ENCODE measurements around the gene S100A12. TPM values are rescaled to one million over a fixed set of nuclear protein-coding genes. Genes with fewer than 3 reads are reported as not detected.

S100A12 gene
- total RNA-seq, 1 donor from 2014 or later: 77.2 TPM

DNA sequence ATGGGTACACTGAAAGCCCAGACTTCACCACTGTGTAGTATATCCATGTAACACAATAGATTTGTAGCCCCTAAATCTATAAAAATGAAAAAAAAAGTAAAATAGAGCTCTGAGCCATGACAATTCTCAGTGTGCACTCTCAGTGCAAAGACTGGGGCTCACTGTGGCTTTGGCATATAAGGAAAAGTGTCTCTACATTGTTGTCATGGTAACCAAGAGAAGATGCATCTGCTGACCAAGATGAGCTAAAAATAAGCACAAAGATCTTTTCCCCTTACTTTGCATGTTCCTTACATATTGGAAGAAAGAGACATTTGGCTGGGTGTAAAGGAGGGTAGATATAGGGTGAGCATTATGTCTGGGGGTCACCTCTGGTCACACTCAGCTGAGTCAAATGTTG is 38.8 kb downstream of the S100A12 start:
- DNase-seq (ENCODE audit: low spot score): no peak

DNA sequence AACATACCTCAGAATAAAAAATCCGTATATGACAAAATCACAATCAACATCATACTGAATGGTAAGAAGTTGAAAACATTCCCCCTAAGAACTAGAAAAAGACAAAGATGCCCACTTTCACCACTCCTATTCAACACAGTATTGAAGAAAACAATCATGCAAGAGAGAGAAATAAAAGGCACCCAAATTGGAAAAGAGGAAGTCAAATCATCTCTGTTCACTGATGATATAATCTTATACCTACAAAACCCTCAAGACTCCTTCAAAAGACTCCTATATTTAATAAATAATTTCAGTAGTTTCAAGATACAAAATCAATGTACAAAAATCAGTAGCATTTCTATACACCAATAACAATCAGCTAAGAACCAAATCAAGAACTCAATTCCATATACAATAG is 41.5 kb downstream of the S100A12 start:
- no peak for DNase-seq (ENCODE audit: low spot score)

DNA sequence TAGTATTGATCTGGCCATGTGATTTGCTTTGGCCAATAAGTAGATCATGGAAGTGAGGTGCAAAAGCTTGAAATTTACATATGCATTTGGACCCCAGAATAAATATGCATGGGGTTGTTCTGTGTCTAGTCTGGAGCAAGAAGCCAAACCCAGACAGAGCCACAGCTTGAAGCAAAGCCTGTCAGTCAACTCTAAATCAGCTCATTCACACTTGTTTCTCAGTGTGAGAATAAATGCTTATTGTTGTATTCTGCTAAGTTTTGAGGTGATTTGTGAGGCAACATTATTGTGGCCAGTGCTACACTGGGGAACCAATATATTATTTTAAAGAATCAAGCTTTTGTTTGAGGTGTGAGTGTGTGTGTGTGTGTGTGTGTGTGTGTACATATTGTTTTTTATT is 50.5 kb downstream of the S100A12 start:
- no peak for DNase-seq (ENCODE audit: low spot score)

Other genes with a start within 250 kb of the S100A12 start
- not detected for gene SPRR2G, start 224.7 kb downstream of the S100A12 start, total RNA-seq
- not detected for gene LELP1, start 172.2 kb downstream of the S100A12 start, total RNA-seq
- not detected for gene PRR9, start 158.0 kb downstream of the S100A12 start, total RNA-seq
- not detected for gene LORICRIN, start 115.9 kb downstream of the S100A12 start, total RNA-seq
- gene PGLYRP3, start 62.7 kb downstream of the S100A12 start, total RNA-seq: not detected
- not detected for gene PGLYRP4, start 26.8 kb downstream of the S100A12 start, total RNA-seq
- 892 TPM for gene S100A9, start 17.8 kb downstream of the S100A12 start, total RNA-seq
- 674 TPM for gene S100A8, start 15.5 kb upstream of the S100A12 start, total RNA-seq
- not detected for gene S100A7A, start 40.9 kb upstream of the S100A12 start, total RNA-seq
- gene S100A7, start 85.0 kb upstream of the S100A12 start, total RNA-seq: not detected
- 1,184 TPM for gene S100A6, start 160.4 kb upstream of the S100A12 start, total RNA-seq
- not detected for gene S100A5, start 165.3 kb upstream of the S100A12 start, total RNA-seq
- gene S100A4, start 170.2 kb upstream of the S100A12 start, total RNA-seq: 512 TPM
- 2.2 TPM for gene S100A3, start 173.6 kb upstream of the S100A12 start, total RNA-seq
- gene S100A2, start 190.2 kb upstream of the S100A12 start, total RNA-seq: 0.58 TPM
- 107 TPM for gene S100A16, start 237.5 kb upstream of the S100A12 start, total RNA-seq
- gene S100A14, start 240.7 kb upstream of the S100A12 start, total RNA-seq: 0.35 TPM

All from mesenteric fat pad (tissue), 1 donor.